Endothelial cell of umbilical vein (primary cell): ENCODE measurements around the gene ARHGDIB. TPM values are rescaled to one million over a fixed set of nuclear protein-coding genes. Genes with fewer than 3 reads are reported as not detected.

ENCODE experiments used
- BruUV-seq: library from RNA; stranded (reverse); fragments of 400-500 nt; replicated peaks from 2 replicates; lab custom pipeline; 2021; lab: Mats Ljungman, UMichigan
- CTCF ChIA-PET: fragments of 300-600, 350-600 bp; sonication (Branson Sonifier 250); formaldehyde crosslinking; loops from one replicate; lab custom pipeline; 2021; ENCODE audit warnings: antibody characterized with exemption, inconsistent platforms; lab: Charles Lee
- POLR2A ChIA-PET: fragments of 300-600, 350-600 bp; sonication (Branson Sonifier 250); formaldehyde crosslinking; loops from one replicate; lab custom pipeline; 2021; ENCODE audit warnings: antibody characterized with exemption, inconsistent platforms; lab: Charles Lee
- DNase-seq: peaks from one replicate; pipeline ENCODE4 v3.0.0-alpha.2; 2011; ENCODE audit warnings: low read depth, low spot score
- FAIRE-seq: peaks from 2 replicates; lab custom pipeline; 2011; peaks lifted over from hg19 to GRCh38; lab: Jason Lieb, UNC
- H2AFZ ChIP-seq: 2 replicates; pipeline ENCODE4 v1.6.0; 2012; ENCODE audit warnings: low read depth, low read length, control low read depth, inconsistent platforms
- H3K27ac ChIP-seq: 2 replicates; pipeline ENCODE4 v1.5.1; 2011; ENCODE audit warnings: low read depth, mild to moderate bottlenecking, control low read depth, low read length, moderate library complexity; ENCODE audit not compliant: insufficient read depth
- H3K27me3 ChIP-seq, 2 experiments: 2 replicates each; pipeline versions ENCODE4 v1.6.0 to v1.6.1; 2011; ENCODE audit warnings: low read length in 2 of 2, mixed read lengths in 1 of 2; ENCODE audit not compliant: control insufficient read depth in 2 of 2, insufficient read depth in 2 of 2
- H3K36me3 ChIP-seq, 2 experiments: 2 replicates in 1 of 2; 3 replicates in 1 of 2; pipeline ENCODE4 v1.5.1; 2011; ENCODE audit warnings: low read length in 2 of 2, mild to moderate bottlenecking in 1 of 2, moderate library complexity in 1 of 2; ENCODE audit not compliant: control insufficient read depth in 2 of 2, insufficient read depth in 2 of 2; ENCODE audit errors: extremely low read depth in 1 of 2
- H3K4me1 ChIP-seq: 3 replicates; pipeline ENCODE4 v1.5.1; 2011; ENCODE audit warnings: mild to moderate bottlenecking, low read length; ENCODE audit not compliant: control insufficient read depth, insufficient read depth; ENCODE audit errors: extremely low read depth
- H3K4me2 ChIP-seq: 2 replicates; pipeline ENCODE4 v1.6.1; 2011; ENCODE audit warnings: low read length, control low read depth, mixed read lengths; ENCODE audit not compliant: insufficient read depth
- H3K4me3 ChIP-seq, 3 experiments: fragments of 200-600 bp in 1 of 3; sonication (generic), shearing (Covaris generic) in 1 of 3; replicated peaks in 1 of 3; 2 replicates each; pipeline ENCODE4 v1.5.1; 2011 to 2016; ENCODE audit warnings: control low read depth in 3 of 3, low read length in 3 of 3, mild to moderate bottlenecking in 2 of 3, inconsistent platforms in 1 of 3, low read depth in 1 of 3, moderate library complexity in 1 of 3; ENCODE audit not compliant: insufficient read depth in 1 of 3
- H3K79me2 ChIP-seq: 2 replicates; pipeline ENCODE4 v1.6.0; 2012; ENCODE audit warnings: low read length, inconsistent platforms; ENCODE audit not compliant: control insufficient read depth, insufficient read depth
- H3K9ac ChIP-seq: replicated peaks from 2 replicates; pipeline ENCODE3; 2011; ENCODE audit warnings: low read length, control low read depth; ENCODE audit not compliant: insufficient read depth; ENCODE audit errors: extremely low read depth
- H3K9me1 ChIP-seq: replicated peaks from 3 replicates; pipeline ENCODE4 v1.6.0; 2011; ENCODE audit warnings: mild to moderate bottlenecking, low read length; ENCODE audit not compliant: control insufficient read depth, insufficient read depth; ENCODE audit errors: extremely low read depth
- H3K9me3 ChIP-seq: replicated peaks from 2 replicates; pipeline ENCODE4 v1.5.1; 2012; ENCODE audit warnings: low read length, inconsistent platforms; ENCODE audit not compliant: control insufficient read depth, insufficient read depth
- H4K20me1 ChIP-seq: replicated peaks from 2 replicates; pipeline ENCODE3; 2011; ENCODE audit warnings: mild to moderate bottlenecking, low read length; ENCODE audit not compliant: control insufficient read depth, insufficient read depth; ENCODE audit errors: extremely low read depth
- FOS ChIP-seq: IDR thresholded peaks from 2 replicates; pipeline ENCODE4 v1.6.1; 2011; ENCODE audit warnings: mild to moderate bottlenecking, low read length, moderate library complexity, borderline replicate concordance; ENCODE audit not compliant: insufficient read depth
- JUN ChIP-seq: IDR thresholded peaks from 2 replicates; pipeline ENCODE4 v1.6.1; 2011; ENCODE audit warnings: borderline replicate concordance, low read depth; ENCODE audit not compliant: insufficient read length, insufficient read depth
- POLR2A ChIP-seq: IDR thresholded peaks from 2 replicates; pipeline ENCODE4 v1.6.1; 2012; ENCODE audit warnings: low read depth, mild to moderate bottlenecking, control low read depth, low read length
- POLR2AphosphoS5 ChIP-seq: IDR thresholded peaks from 2 replicates; pipeline ENCODE4 v1.6.1; 2012; ENCODE audit warnings: low read depth, mild to moderate bottlenecking, control low read depth, low read length, moderate library complexity; ENCODE audit not compliant: insufficient read depth
- dilution Hi-C: fragments of 300-500 bp; cut with MboI; formaldehyde crosslinking; loops from one replicate; pipeline ENCODE4 v1.15.0; 2019; ENCODE audit warnings: low sequenced_read_pairs; ENCODE audit not compliant: extremely low pct_ligation_motif_present
- intact Hi-C: fragments of 100-400 bp; cut with micrococcal nuclease; formaldehyde crosslinking; loops from one replicate; pipeline ENCODE4 v1.10.0; 2022
- polyA plus RNA-seq, 4 experiments: library from polyadenylated mRNA; depleted of rRNA in 3 of 4; stranded (reverse) in 3 of 4; unstranded in 1 of 4; fragments of >200 nt; gene quantifications; 2 replicates each; pipeline versions ENCODE4 v1.2.1 to v1.2.3, GENCODE V29; 2011 to 2012; ENCODE audit warnings: missing spikeins in 1 of 4
- total RNA-seq: library from RNA; stranded (reverse); gene quantifications from 2 replicates; pipeline ENCODE4 v1.2.3, GENCODE V29; 2021
- TF ChIP-seq, protein P1 (sequence below): IDR thresholded peaks from 2 replicates; pipeline ENCODE4 v1.6.1; 2011; ENCODE audit not compliant: insufficient read depth, insufficient read length
- TF ChIP-seq, protein P2 (sequence below), 2 donors: IDR thresholded peaks; 1 replicate in 1 of 2; 2 replicates in 1 of 2; pipeline ENCODE4 v1.5.1; 2011; ENCODE audit warnings: low read length in 2 of 2, mild to moderate bottlenecking in 2 of 2, moderate library complexity in 2 of 2, control low read depth in 1 of 2, inconsistent platforms in 1 of 2, low read depth in 1 of 2; ENCODE audit not compliant: insufficient read depth in 1 of 2; ENCODE audit errors: extremely low read depth in 1 of 2

The ARHGDIB gene
- total and polyA plus RNA-seq, 2 donors (not counting 3 experiments of a cell fraction or from before 2014, with no cell fraction given), result 483 to 1,200 TPM

DNA sequence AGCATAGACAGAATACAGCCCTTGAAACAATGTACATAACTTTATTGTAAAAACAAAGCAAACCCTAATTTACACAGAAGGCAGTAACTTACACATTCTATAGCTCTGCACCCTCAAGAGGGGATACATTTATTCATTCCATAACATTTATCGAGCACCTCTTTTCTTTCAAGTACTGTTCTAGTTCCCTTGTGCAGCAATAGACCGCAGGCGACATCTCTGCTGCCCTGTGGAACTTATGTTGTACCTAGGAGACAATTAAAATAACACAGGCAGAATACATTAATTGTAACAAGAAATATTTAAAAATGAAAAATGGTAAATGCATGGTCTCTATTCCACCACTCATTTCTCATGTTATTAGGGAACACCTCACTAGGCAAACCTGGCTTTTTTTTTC is 1.4 kb upstream of the ARHGDIB start:
- DNase-seq (no peak), FAIRE-seq (no peak)
- Histone ChIP-seq H3K36me3 (no peaks in the 10 kb centered on the region), H3K9me1 (no peaks in the 10 kb centered on the region), H3K27ac (no peak overlapping the region), H3K4me2 (peak overlapping the region; percentile 98), H3K4me3 (no peak overlapping the region), H3K9me3 (no peaks in the 10 kb centered on the region), H3K4me1 (peaks cover 40% of the 10 kb centered on the region), H2AFZ (no peak overlapping the region), H3K9ac (peak overlapping the region; percentile 93), H3K27me3 (no peaks in the 10 kb centered on the region), H3K79me2 (peaks cover 35% of the 10 kb centered on the region), H4K20me1 (no peaks in the 10 kb centered on the region)
- ChIA-PET POLR2A (no interaction called here), CTCF (interaction anchor here (1.5 kb wide), 1 partner anchor 117 kb away, joined by 4 read pairs; no protein-coding TSS in a partner anchor)
- no TSS peak for BruUV-seq
- dilution Hi-C loops, result no loop called here
- TF ChIP-seq, protein P1, sequence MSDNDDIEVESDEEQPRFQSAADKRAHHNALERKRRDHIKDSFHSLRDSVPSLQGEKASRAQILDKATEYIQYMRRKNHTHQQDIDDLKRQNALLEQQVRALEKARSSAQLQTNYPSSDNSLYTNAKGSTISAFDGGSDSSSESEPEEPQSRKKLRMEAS, result no peak
- no peak for TF ChIP-seq POLR2AphosphoS5
- intact Hi-C loops, result no loop called here

DNA sequence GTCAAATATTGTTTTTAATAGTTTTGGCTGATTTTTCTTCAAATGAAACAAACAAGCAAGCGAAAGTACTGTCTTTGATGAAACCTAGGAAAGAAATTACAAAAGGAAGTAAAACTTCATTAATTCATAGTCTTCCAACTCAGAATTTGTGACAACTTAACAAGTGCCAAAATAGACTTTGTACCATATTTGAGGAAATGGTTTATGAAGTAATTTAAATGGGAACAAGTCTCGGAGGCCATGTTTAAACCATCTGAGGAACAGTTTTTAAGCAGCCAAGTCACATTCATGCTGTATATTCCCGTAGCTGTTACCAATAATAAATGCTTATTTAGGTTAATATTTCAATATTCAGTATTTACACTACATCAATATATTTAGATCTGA is 745 bp upstream of the ARHGDIB start:
- BruUV-seq, result TSS peak; percentile 85
- dilution Hi-C loops (no loop called here), intact Hi-C loops (no loop called here)
- peak; percentile 42 for FAIRE-seq
- Histone ChIP-seq H4K20me1 (no peaks in the 10 kb centered on the region), H3K79me2 (peaks cover 42% of the 10 kb centered on the region), H3K4me2 (peak overlapping the region; percentile 98), H3K36me3 (no peaks in the 10 kb centered on the region), H3K4me3 (peak overlapping the region; percentile 57 to 78 (median 64)), H3K27ac (peak overlapping the region; percentile 80), H3K9me1 (no peaks in the 10 kb centered on the region), H3K9ac (peak overlapping the region; percentile 93), H3K9me3 (no peaks in the 10 kb centered on the region), H3K27me3 (no peaks in the 10 kb centered on the region), H2AFZ (peak overlapping the region; percentile 62), H3K4me1 (peaks cover 42% of the 10 kb centered on the region)
- peak; percentile 58 for DNase-seq
- TF ChIP-seq FOS (no peak), POLR2A (no peak), POLR2AphosphoS5 (no peak), JUN (no peak)
- TF ChIP-seq, protein P2, sequence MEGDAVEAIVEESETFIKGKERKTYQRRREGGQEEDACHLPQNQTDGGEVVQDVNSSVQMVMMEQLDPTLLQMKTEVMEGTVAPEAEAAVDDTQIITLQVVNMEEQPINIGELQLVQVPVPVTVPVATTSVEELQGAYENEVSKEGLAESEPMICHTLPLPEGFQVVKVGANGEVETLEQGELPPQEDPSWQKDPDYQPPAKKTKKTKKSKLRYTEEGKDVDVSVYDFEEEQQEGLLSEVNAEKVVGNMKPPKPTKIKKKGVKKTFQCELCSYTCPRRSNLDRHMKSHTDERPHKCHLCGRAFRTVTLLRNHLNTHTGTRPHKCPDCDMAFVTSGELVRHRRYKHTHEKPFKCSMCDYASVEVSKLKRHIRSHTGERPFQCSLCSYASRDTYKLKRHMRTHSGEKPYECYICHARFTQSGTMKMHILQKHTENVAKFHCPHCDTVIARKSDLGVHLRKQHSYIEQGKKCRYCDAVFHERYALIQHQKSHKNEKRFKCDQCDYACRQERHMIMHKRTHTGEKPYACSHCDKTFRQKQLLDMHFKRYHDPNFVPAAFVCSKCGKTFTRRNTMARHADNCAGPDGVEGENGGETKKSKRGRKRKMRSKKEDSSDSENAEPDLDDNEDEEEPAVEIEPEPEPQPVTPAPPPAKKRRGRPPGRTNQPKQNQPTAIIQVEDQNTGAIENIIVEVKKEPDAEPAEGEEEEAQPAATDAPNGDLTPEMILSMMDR (IDR thresholded peaks at IDR 0.05; ENCODE audit: extremely low read depth in 1 of 2, insufficient read depth in 1 of 2, low read depth in 1 of 2, low read length in 2 of 2), result no peak
- CTCF ChIA-PET, result interaction anchor here (0.8 to 1.5 kb wide), 3 partner anchors 14 to 116 kb away, joined by 4 to 6 read pairs (median 4); no protein-coding TSS in a partner anchor
- POLR2A ChIA-PET, result interaction anchor here (1.0 kb wide), 1 partner anchor 13 kb away, joined by 3 read pairs; no protein-coding TSS in a partner anchor
